K562 (cell line): ENCODE measurements around the gene ZBTB18. TPM values are rescaled to one million over a fixed set of nuclear protein-coding genes. Genes with fewer than 3 reads are reported as not detected.
A peak's percentile ranks its signal among the peaks of the same experiment; 100 is the strongest.

ENCODE experiments used
- ARHGAP35 ChIP-seq: fragments of 450-650 bp; IDR thresholded peaks from 2 replicates; pipeline ENCODE4 v1.6.1; 2018; ENCODE audit not compliant: partially characterized antibody
- ASH1L ChIP-seq: fragments of 450-650 bp; IDR thresholded peaks from 2 replicates; pipeline ENCODE4 v1.6.1; 2018; ENCODE audit warnings: borderline replicate concordance, mild to moderate bottlenecking, low read depth; ENCODE audit not compliant: partially characterized antibody
- CBFA2T3 ChIP-seq: fragments of 450-650 bp; IDR thresholded peaks from 2 replicates; pipeline ENCODE4 v1.6.1; 2017
- CCNT2 ChIP-seq: IDR thresholded peaks from 2 replicates; pipeline ENCODE4 v1.6.1; 2011; ENCODE audit warnings: borderline replicate concordance, low read depth, mild to moderate bottlenecking, moderate library complexity, mixed read lengths, low read length; ENCODE audit not compliant: insufficient read length; ENCODE audit errors: extremely low read depth
- CEBPB ChIP-seq: fragments of 450-650 bp; IDR thresholded peaks from 2 replicates; pipeline ENCODE4 v1.6.1; 2016; ENCODE audit warnings: missing genetic modification characterization, missing compliant biosample characterization
- ESRRA ChIP-seq: fragments of 450-650 bp; IDR thresholded peaks from 2 replicates; pipeline ENCODE4 v1.6.1; 2014; ENCODE audit warnings: low read depth, mild to moderate bottlenecking, moderate library complexity, borderline replicate concordance
- GABPB2 ChIP-seq: fragments of 250-450 bp; sonication (Bioruptor Pico); conservative IDR thresholded peaks from 2 replicates; pipeline ENCODE4 v1.5.1; 2021; ENCODE audit warnings: mild to moderate bottlenecking
- GMEB1 ChIP-seq: fragments of 250-450 bp; sonication (Bioruptor Pico); IDR thresholded peaks from 2 replicates; pipeline ENCODE4 v1.4.0; 2020; ENCODE audit warnings: mild to moderate bottlenecking
- NCOA2 ChIP-seq, 2 experiments: fragments of 450-650 bp; IDR thresholded peaks; 2 replicates each; pipeline ENCODE4 v1.6.1; 2018; ENCODE audit warnings: mild to moderate bottlenecking in 2 of 2, moderate library complexity in 1 of 2; ENCODE audit not compliant: partially characterized antibody in 2 of 2
- PCBP1 ChIP-seq: fragments of 200-400 bp; formaldehyde crosslinking; IDR thresholded peaks from 2 replicates; pipeline ENCODE4 v1.6.1; 2018; ENCODE audit warnings: mild to moderate bottlenecking, low read depth, low read length; ENCODE audit not compliant: poor library complexity, severe bottlenecking
- RNF2 ChIP-seq: sonication (generic); IDR thresholded peaks from 2 replicates; pipeline ENCODE4 v1.6.1; 2016
- TAF7 ChIP-seq: fragments of 450-650 bp; IDR thresholded peaks from 2 replicates; pipeline ENCODE4 v1.6.1; 2016; ENCODE audit warnings: missing genetic modification characterization, missing compliant biosample characterization
- TFAM ChIP-seq: fragments of 250-450 bp; sonication (Bioruptor Pico); conservative IDR thresholded peaks from 2 replicates; pipeline ENCODE4 v1.5.0; 2021; ENCODE audit warnings: mild to moderate bottlenecking, moderate library complexity
- TFE3 ChIP-seq: fragments of 450-650 bp; formaldehyde crosslinking; IDR thresholded peaks from 2 replicates; pipeline ENCODE4 v1.4.0; 2020; ENCODE audit warnings: mild to moderate bottlenecking, mixed read lengths
- VEZF1 ChIP-seq: fragments of 200-800 bp; sonication (Bioruptor generic); IDR thresholded peaks from 2 replicates; pipeline ENCODE4 v1.6.1; 2017; ENCODE audit warnings: missing genetic modification characterization, missing compliant biosample characterization
- ZNF253 ChIP-seq: fragments of 250-450 bp; sonication (Bioruptor Pico); conservative IDR thresholded peaks from 2 replicates; pipeline ENCODE4 v1.6.1; 2021; ENCODE audit warnings: mild to moderate bottlenecking
- ZNF282 ChIP-seq: sonication (generic); formaldehyde crosslinking; IDR thresholded peaks from 2 replicates; pipeline ENCODE4 v1.8.1; 2023; ENCODE audit warnings: missing genetic modification reagents
- ZNF444 ChIP-seq: fragments of 250-450 bp; sonication (Bioruptor Pico); IDR thresholded peaks from 2 replicates; pipeline ENCODE4 v1.4.0; 2020; ENCODE audit warnings: mild to moderate bottlenecking, moderate library complexity
- ZNF639 ChIP-seq, 2 experiments: fragments of 200-800 bp in 1 of 2; sonication (Bioruptor generic) in 1 of 2; sonication (generic) in 1 of 2; formaldehyde crosslinking in 1 of 2; IDR thresholded peaks in 1 of 2; conservative IDR thresholded peaks in 1 of 2; 2 replicates each; pipeline versions ENCODE4 v1.5.0 to v1.6.1; 2016 to 2020; ENCODE audit warnings: missing compliant biosample characterization in 1 of 2, missing genetic modification characterization in 1 of 2, missing genetic modification reagents in 1 of 2
- ZNF695 ChIP-seq: fragments of 450-650 bp; formaldehyde crosslinking; IDR thresholded peaks from 2 replicates; pipeline ENCODE4 v1.4.0; 2020; ENCODE audit warnings: mild to moderate bottlenecking, moderate library complexity
- ZNF766 ChIP-seq: fragments of 200-800 bp; sonication (Bioruptor generic); conservative IDR thresholded peaks from 2 replicates; pipeline ENCODE4 v1.6.1; 2016; ENCODE audit warnings: missing genetic modification characterization, missing compliant biosample characterization
- ZNF785 ChIP-seq: fragments of 250-450 bp; sonication (Bioruptor Pico); IDR thresholded peaks from 2 replicates; pipeline ENCODE4 v1.4.0; 2020; ENCODE audit warnings: mild to moderate bottlenecking
- polyA plus RNA-seq, 8 experiments: library from polyadenylated mRNA; depleted of rRNA in 4 of 8; stranded (reverse) in 5 of 8; unstranded in 3 of 8; fragments of >200 nt; fragmentation: Nextera tagmentation in 2 of 8; fragmentation: Illumina TruSeq in 1 of 8; extraction: Ambion mirVana in 2 of 8; extraction: Trizol in 1 of 8; gene quantifications; 2 replicates each; pipeline versions ENCODE4 v1.2.1 to v1.2.3, GENCODE V29; 2011 to 2014; ENCODE audit warnings: inconsistent platforms in 1 of 8, missing spikeins in 1 of 8
- total RNA-seq, 7 experiments: library from RNA; depleted of rRNA in 6 of 7; stranded (reverse); fragments of >200 nt in 6 of 7; fragmentation: Illumina TruSeq in 2 of 7; extraction: Trizol in 2 of 7; gene quantifications; 2 replicates each; pipeline versions ENCODE4 v1.2.1 to v1.2.3, GENCODE V29; 2011 to 2021; ENCODE audit warnings: low replicate concordance in 1 of 7

ZBTB18 gene
- total and polyA plus RNA-seq, 9 of the 15 experiments (the other 6 are each of a cell fraction or from before 2014, with no cell fraction given): 0.13 to 2.6 (median 1.6) TPM

- TF ChIP-seq VEZF1 (CRISPR knock-in tag) (peak; percentile 100), CEBPB (no peak), ZNF639 (CRISPR knock-in tag; conservative IDR thresholded peaks at IDR 0.05 in 1 of 2, IDR thresholded peaks at IDR 0.05 in 1 of 2) (peak in 1 of 2 experiments; percentile 4; a peak in 1 of 4 replicates), RNF2 (peak; percentile 4; the same call in 1 of the 2 replicates), ZNF785 (CRISPR knock-in tag) (no peak), ZNF253 (CRISPR knock-in tag) (no peak), TFAM (CRISPR knock-in tag) (no peak), NCOA2 (IDR thresholded peaks at IDR 0.05; ENCODE audit: partially characterized antibody in 2 of 2) (no peak), ZNF766 (CRISPR knock-in tag) (no peak), ESRRA (no peak), GMEB1 (CRISPR knock-in tag) (peak; percentile 86), CBFA2T3 (no peak), GABPB2 (CRISPR knock-in tag) (no peak), ZNF695 (no peak), ZNF282 (CRISPR knock-in tag) (no peak), ASH1L (peak; percentile 81), TFE3 (no peak), PCBP1 (peak; percentile 96), ARHGAP35 (no peak), ZNF444 (CRISPR knock-in tag) (peak; percentile 67; the same call in 1 of the 2 replicates), TAF7 (tag) (no peak), CCNT2 (peak; percentile 57)
These were observed 2.6 kb upstream of the ZBTB18 start (continued) for GRCh38 chr1:244048256-244049161.
